Right ventricle myocardium inferior (tissue), 1 donor: ENCODE data around the gene PDGFRB. TPM values are rescaled to one million over a fixed set of nuclear protein-coding genes. Genes with fewer than 3 reads are reported as not detected.
"Not testable (repeated sequence)": the region's sequence is repeated elsewhere in the genome, so short reads cannot be mapped to it uniquely, and the experiment has no call there.

Experiments used
- ATAC-seq: fragments of 200-7000 bp; cut with Tn5 transposase; one replicate; pipeline ENCODE4 v1.9.1; 2020; ENCODE audit warnings: mild to moderate bottlenecking, moderate library complexity
- DNase-seq: peaks from one replicate; pipeline ENCODE4 v3.0.0; 2021; ENCODE audit errors: missing footprints
- intact Hi-C: fragments of 100-400 bp; cut with DNase I; formaldehyde crosslinking; loops from one replicate; pipeline ENCODE4 v1.11.0; 2022
- total RNA-seq: library from RNA; stranded (reverse); fragmentation: NEBNext Ultra II Directional; extraction: Animal tissue kit (Norgen Biotek cat#: 25700); gene quantifications from one replicate; pipeline ENCODE4 v1.2.1, GENCODE V29; 2021
- donor health status: DM: no; HTN: yes; CAD: no; lungs with severe emphysema.

The PDGFRB gene
- total RNA-seq, 1 donor from 2014 or later = 57.2 TPM

- intact Hi-C loops = no loop called here
- DNase-seq = no peak
Measured at GRCh38 chr5:150112201-150113046, 43.2 kb downstream of the PDGFRB start.

GRCh38 chr5:150111122-150111521 is 44.5 kb downstream of the PDGFRB start:
- intact Hi-C loops = no loop called here
- DNase-seq (no peak), ATAC-seq (no peak)

More at GRCh38 chr5:150112201-150113046, 43.2 kb downstream of the PDGFRB start:
- ATAC-seq = peak; percentile 54

GRCh38 chr5:150109921-150110320 is 45.7 kb downstream of the PDGFRB start:
- intact Hi-C loops = no loop called here
- ATAC-seq (no peak), DNase-seq (no peak)

GRCh38 chr5:150108711-150109514 is 46.7 kb downstream of the PDGFRB start:
- DNase-seq (no peak), ATAC-seq (no peak)
- intact Hi-C loops = no loop called here

- intact Hi-C loops = no loop called here
- DNase-seq (no peak), ATAC-seq (no peak)
Measured at GRCh38 chr5:150107909-150108447, 47.7 kb downstream of the PDGFRB start.

GRCh38 chr5:150106674-150107426 is 48.8 kb downstream of the PDGFRB start:
- intact Hi-C loops = no loop called here
- no peak for ATAC-seq
- no peak for DNase-seq

GRCh38 chr5:150105928-150106615 is 49.6 kb downstream of the PDGFRB start:
- ATAC-seq (peak; percentile 35), DNase-seq (no peak)
- intact Hi-C loops = no loop called here

- ATAC-seq = no peak
- no peak for DNase-seq
- intact Hi-C loops = no loop called here
Measured at GRCh38 chr5:150104550-150104870, 51.1 kb downstream of the PDGFRB start.

- intact Hi-C loops = no loop called here
- DNase-seq (no peak), ATAC-seq (no peak)
Measured at GRCh38 chr5:150103678-150104549, 51.7 kb downstream of the PDGFRB start.

- ATAC-seq (no peak), DNase-seq (no peak)
- intact Hi-C loops = no loop called here
Measured at GRCh38 chr5:150101023-150101422, 54.6 kb downstream of the PDGFRB start.

GRCh38 chr5:150097152-150097551 is 58.5 kb downstream of the PDGFRB start:
- ATAC-seq (no peak), DNase-seq (no peak)
- intact Hi-C loops = no loop called here

GRCh38 chr5:150092159-150092787 is 63.4 kb downstream of the PDGFRB start:
- intact Hi-C loops = no loop called here
- ATAC-seq (no peak), DNase-seq (no peak)

- DNase-seq = peak; percentile 55
- peak; percentile 32 for ATAC-seq
- intact Hi-C loops = no loop called here
Measured at GRCh38 chr5:150085950-150086715, 69.5 kb downstream of the PDGFRB start, which contains the start of gene CSF1R. TSS of gene CSF1R (minus strand) at chr5:150086554. CDS start at chr5:150086427, 127 bp downstream.

- intact Hi-C loops = no loop called here
- no peak for ATAC-seq
- DNase-seq = no peak
Measured at GRCh38 chr5:150085191-150085912, 70.3 kb downstream of the PDGFRB start.

- intact Hi-C loops, DNase-seq, ATAC-seq: not testable (repeated sequence)
Measured at GRCh38 chr5:150084754-150085153, 70.9 kb downstream of the PDGFRB start.

GRCh38 chr5:150082889-150083288 is 72.8 kb downstream of the PDGFRB start:
- no peak for DNase-seq

More at GRCh38 chr5:150082889-150083288, 72.8 kb downstream of the PDGFRB start:
- ATAC-seq = no peak
- intact Hi-C loops = no loop called here
